ENCODE measurements around the gene ZP2. TPM values are rescaled to one million over a fixed set of nuclear protein-coding genes. Genes with fewer than 3 reads are reported as not detected.

Gene ZP2
- total and polyA plus RNA-seq, 10 donors, result not detected

DNA sequence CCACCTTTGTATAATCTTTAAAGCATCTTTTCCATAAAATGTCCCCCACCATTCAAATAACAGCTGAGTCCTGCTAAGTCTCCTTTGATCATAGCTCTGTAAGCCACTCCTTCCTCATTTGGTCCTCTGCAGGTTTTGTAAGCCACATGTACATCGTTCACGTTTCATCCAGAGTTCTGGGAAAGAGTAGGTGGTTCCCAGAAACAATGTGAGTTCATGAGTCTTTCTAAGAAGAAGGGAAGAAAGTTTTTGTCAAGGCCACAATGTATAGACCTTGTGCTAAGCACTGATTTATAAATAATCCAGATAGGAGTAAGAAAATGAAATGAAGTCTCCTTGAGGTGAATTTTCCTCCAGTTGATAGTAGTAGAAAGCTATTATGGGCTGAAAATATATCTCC lies 13.4 kb upstream of the ZP2 start:
- Histone ChIP-seq H3K27me3 (replicated peaks in 1 of 7) (peaks cover 0 to 20% (median 0%) of the 10 kb centered on the region in 7 donors), H3K27ac (no peak overlapping the region), H3K36me3 (no peaks in the 10 kb centered on the region), H3K4me1 (no peaks in the 10 kb centered on the region), H3K9me3 (no peaks in the 10 kb centered on the region), H3K4me3 (no peak overlapping the region)
- TF ChIP-seq, protein P1, sequence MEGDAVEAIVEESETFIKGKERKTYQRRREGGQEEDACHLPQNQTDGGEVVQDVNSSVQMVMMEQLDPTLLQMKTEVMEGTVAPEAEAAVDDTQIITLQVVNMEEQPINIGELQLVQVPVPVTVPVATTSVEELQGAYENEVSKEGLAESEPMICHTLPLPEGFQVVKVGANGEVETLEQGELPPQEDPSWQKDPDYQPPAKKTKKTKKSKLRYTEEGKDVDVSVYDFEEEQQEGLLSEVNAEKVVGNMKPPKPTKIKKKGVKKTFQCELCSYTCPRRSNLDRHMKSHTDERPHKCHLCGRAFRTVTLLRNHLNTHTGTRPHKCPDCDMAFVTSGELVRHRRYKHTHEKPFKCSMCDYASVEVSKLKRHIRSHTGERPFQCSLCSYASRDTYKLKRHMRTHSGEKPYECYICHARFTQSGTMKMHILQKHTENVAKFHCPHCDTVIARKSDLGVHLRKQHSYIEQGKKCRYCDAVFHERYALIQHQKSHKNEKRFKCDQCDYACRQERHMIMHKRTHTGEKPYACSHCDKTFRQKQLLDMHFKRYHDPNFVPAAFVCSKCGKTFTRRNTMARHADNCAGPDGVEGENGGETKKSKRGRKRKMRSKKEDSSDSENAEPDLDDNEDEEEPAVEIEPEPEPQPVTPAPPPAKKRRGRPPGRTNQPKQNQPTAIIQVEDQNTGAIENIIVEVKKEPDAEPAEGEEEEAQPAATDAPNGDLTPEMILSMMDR (IDR thresholded peaks at IDR 0.05 in 8 of 11, conservative IDR thresholded peaks at IDR 0.05 in 3 of 11), result no peak
- TF ChIP-seq POLR2A (IDR thresholded peaks at IDR 0.05), result no peak
- no peak for TF ChIP-seq POLR2AphosphoS5 (IDR thresholded peaks at IDR 0.05)
- WGBS, 5 donors, result 27 to 36% (median 32%) methylated on average over 2 of the region's 2 CpGs
- intact Hi-C loops (cut with DNase I; ENCODE audit: low total_unique reads), result no loop called here
- DNase-seq, result no peak

DNA sequence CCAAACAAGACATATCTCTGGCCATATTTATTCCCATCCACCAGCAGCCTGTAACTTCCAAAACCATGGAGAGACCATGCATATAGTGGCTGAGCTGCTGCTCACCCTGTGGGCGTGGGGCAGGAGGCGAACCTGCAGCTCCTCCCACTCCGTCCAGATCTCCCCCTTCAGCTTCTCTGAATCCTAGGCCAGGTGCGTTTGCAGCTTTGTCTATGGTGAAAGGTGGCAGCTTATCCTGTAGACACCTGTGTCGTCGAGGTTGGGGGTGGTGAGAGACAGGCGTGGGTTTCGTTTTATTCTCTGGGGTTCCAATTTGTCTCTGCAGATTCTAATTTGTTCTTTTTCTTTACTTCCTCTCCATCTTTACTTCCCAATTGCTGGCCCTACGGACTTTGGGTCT lies 12.4 kb upstream of the ZP2 start:
- Histone ChIP-seq H3K36me3 (no peaks in the 10 kb centered on the region), H3K9me3 (no peaks in the 10 kb centered on the region), H3K4me3 (no peak overlapping the region), H3K27me3 (replicated peaks in 1 of 7) (peaks cover 0 to 29% (median 0%) of the 10 kb centered on the region in 7 donors), H3K4me1 (no peaks in the 10 kb centered on the region), H3K27ac (no peak overlapping the region)
- WGBS, 5 donors, result 70 to 77% (median 73%) methylated on average over 9 of the region's 9 CpGs
- no peak for TF ChIP-seq POLR2A (IDR thresholded peaks at IDR 0.05)
- TF ChIP-seq POLR2AphosphoS5 (IDR thresholded peaks at IDR 0.05), result no peak
- TF ChIP-seq, protein P1 (IDR thresholded peaks at IDR 0.05 in 8 of 11, conservative IDR thresholded peaks at IDR 0.05 in 3 of 11), result no peak
- intact Hi-C loops (cut with DNase I; ENCODE audit: low total_unique reads), result no loop called here
- no peak for DNase-seq

DNA sequence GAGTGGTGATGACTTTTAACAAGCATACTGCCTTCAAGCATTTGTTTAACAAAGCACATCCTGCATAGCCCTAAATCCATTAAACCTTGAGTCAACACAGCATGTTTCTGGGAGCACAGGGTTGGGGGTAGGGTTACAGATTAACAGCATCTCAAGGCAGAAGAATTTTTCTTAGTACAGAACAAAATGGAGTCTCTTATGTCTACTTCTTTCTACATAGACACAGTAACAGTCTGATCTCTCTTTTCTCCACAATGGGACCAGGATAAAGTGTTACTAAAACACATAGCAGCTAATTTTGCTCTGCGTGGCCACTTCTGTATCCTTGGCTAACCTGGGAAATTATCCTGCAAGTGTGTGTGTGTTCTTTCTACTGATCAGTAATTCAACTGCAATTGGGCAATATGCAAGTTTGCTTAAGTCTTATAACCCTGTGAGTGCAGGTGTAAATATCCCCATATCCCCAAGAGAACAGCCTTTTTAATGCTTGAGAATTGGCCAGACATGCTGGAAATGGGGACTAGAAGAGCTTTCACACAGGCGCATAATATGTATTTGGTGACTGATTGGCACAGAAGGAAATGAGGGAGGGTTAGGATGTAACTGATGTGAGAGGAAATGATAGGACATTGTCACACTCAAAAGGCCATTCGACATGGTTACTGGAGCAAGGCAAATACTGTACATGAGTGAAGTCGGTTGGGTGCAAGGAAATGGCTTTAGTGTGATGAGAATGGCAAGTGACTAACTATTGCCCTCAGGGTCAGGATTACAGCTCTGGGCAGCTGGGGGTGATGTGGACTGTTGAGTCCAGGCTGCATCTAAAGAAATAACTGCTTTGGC lies 11.3 kb upstream of the ZP2 start:
- Histone ChIP-seq H3K27me3 (replicated peaks in 1 of 7) (peaks cover 0 to 40% (median 0%) of the 10 kb centered on the region in 7 donors), H3K9me3 (no peaks in the 10 kb centered on the region), H3K36me3 (no peaks in the 10 kb centered on the region), H3K4me3 (no peak overlapping the region), H3K27ac (no peak overlapping the region), H3K4me1 (no peaks in the 10 kb centered on the region)
- no peak for DNase-seq
- TF ChIP-seq POLR2A (IDR thresholded peaks at IDR 0.05), result no peak
- TF ChIP-seq POLR2AphosphoS5 (IDR thresholded peaks at IDR 0.05), result no peak
- TF ChIP-seq, protein P1 (IDR thresholded peaks at IDR 0.05 in 8 of 11, conservative IDR thresholded peaks at IDR 0.05 in 3 of 11), result no peak
- 67 to 75% (median 71%) methylated on average over 4 of the region's 4 CpGs for WGBS, 5 donors
- intact Hi-C loops (cut with DNase I; ENCODE audit: low total_unique reads), result no loop called here

DNA sequence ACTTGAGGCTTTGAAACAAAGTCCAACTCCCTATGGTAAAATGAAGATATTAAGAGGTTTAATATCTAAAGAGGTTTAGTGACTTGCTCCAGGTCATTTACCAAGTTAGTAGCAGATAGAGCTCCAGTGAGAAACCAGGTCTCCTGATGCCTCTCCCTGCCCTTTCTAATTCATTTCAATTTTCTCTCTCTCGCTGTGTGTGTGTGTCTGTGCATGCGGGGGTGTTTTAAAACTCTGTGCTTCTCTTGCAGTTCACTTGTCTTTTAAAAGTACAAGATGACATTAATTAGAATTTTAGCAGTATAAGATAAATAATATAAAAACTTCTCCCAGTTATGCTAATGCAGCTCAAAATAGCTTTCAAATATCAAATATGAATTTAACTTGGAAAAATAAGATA lies 8.2 kb upstream of the ZP2 start:
- no peaks in the 10 kb centered on the region for H3K4me1 ChIP-seq
- intact Hi-C loops (cut with DNase I; ENCODE audit: low total_unique reads), result no loop called here
- H3K4me3 ChIP-seq, result no peak overlapping the region

More for the DNA sequence above, 8.2 kb upstream of the ZP2 start:
- Histone ChIP-seq H3K27me3 (replicated peaks in 1 of 7) (peaks cover 0 to 45% (median 0%) of the 10 kb centered on the region in 7 donors), H3K27ac (no peak overlapping the region), H3K9me3 (no peaks in the 10 kb centered on the region), H3K36me3 (no peaks in the 10 kb centered on the region)
- TF ChIP-seq, protein P1 (IDR thresholded peaks at IDR 0.05 in 8 of 11, conservative IDR thresholded peaks at IDR 0.05 in 3 of 11), result no peak
- TF ChIP-seq POLR2AphosphoS5 (IDR thresholded peaks at IDR 0.05) (no peak), POLR2A (IDR thresholded peaks at IDR 0.05) (no peak)
- no peak for DNase-seq
- WGBS, 5 donors, result 89 to 100% (median 96%) methylated on average over 2 of the region's 2 CpGs
